Natural killer cell (primary cell): ENCODE results near the gene VGLL4. TPM values are rescaled to one million over a fixed set of nuclear protein-coding genes. Genes with fewer than 3 reads are reported as not detected.

ENCODE experiments used
- ATAC-seq, 3 donors: fragments of 150-1000 bp in 2 of 3; fragments of 200-7000 bp in 1 of 3; cut with Tn5 transposase; 1 replicate in 1 of 3; 2 replicates in 2 of 3; pipeline ENCODE4 v1.10.0; 2021; ENCODE audit warnings: mild to moderate bottlenecking in 2 of 3, moderate library complexity in 2 of 3
- DNase-seq, 2 donors: peaks; one replicate each; pipeline versions ENCODE4 v3.0.0 to v3.0.0-alpha.2; 2013 to 2021; ENCODE audit warnings: mixed read lengths in 1 of 2
- H3K27ac ChIP-seq: one replicate; pipeline ENCODE4 v1.5.1; 2013; ENCODE audit warnings: mild to moderate bottlenecking, low read length
- H3K27me3 ChIP-seq: one replicate; pipeline ENCODE4 v1.6.1; 2013; ENCODE audit warnings: low read length; ENCODE audit not compliant: control insufficient read depth, insufficient read depth
- H3K36me3 ChIP-seq: one replicate; pipeline ENCODE4 v1.6.1; 2013; ENCODE audit warnings: low read length; ENCODE audit not compliant: control insufficient read depth, insufficient read depth
- H3K4me1 ChIP-seq: one replicate; pipeline ENCODE4 v1.6.1; 2013; ENCODE audit warnings: low read length; ENCODE audit not compliant: control insufficient read depth, insufficient read depth
- H3K4me3 ChIP-seq: one replicate; pipeline ENCODE4 v1.5.1; 2013; ENCODE audit warnings: low read length
- H3K9me3 ChIP-seq: one replicate; pipeline ENCODE4 v1.6.1; 2013; ENCODE audit warnings: low read length; ENCODE audit not compliant: control insufficient read depth, insufficient read depth
- H3K27ac Mint-ChIP-seq, 2 donors: one replicate each; pipeline ENCODE4 v1.8.0; 2022; ENCODE audit warnings: mild to moderate bottlenecking in 2 of 2, mixed read lengths in 2 of 2, moderate library complexity in 1 of 2
- H3K27me3 Mint-ChIP-seq, 2 donors: one replicate each; pipeline ENCODE4 v1.8.0; 2022; ENCODE audit warnings: low read depth in 2 of 2, mixed read lengths in 2 of 2
- H3K36me3 Mint-ChIP-seq: one replicate; pipeline ENCODE4 v1.8.0; 2022; ENCODE audit warnings: mixed read lengths
- H3K4me1 Mint-ChIP-seq, 2 donors: one replicate each; pipeline ENCODE4 v1.8.0; 2022; ENCODE audit warnings: mixed read lengths in 2 of 2
- H3K4me3 Mint-ChIP-seq: one replicate; pipeline ENCODE4 v1.8.0; 2022; ENCODE audit warnings: mild to moderate bottlenecking, moderate library complexity, mixed read lengths
- H3K9me3 Mint-ChIP-seq, 2 donors: one replicate each; pipeline ENCODE4 v1.8.0; 2022; ENCODE audit warnings: mixed read lengths in 2 of 2
- CTCF ChIP-seq: fragments of 200-600 bp; IDR thresholded peaks from one replicate; pipeline ENCODE4 v1.8.0; 2022; ENCODE audit warnings: antibody characterized with exemption
- WGBS: methylation state at CpG from one replicate; pipeline ENCODE4 v1.1.7; 2013; ENCODE audit warnings: missing lambda C conversion rate; ENCODE audit not compliant: insufficient coverage; 5-methylcytosine and 5-hydroxymethylcytosine counted together
- intact Hi-C: fragments of 100-400 bp; cut with micrococcal nuclease; formaldehyde crosslinking; loops from one replicate; pipeline ENCODE4 v1.14.2; 2022
- total RNA-seq, 4 donors: library from RNA; stranded (reverse); fragments of 120-200 nt in 1 of 4; gene quantifications; one replicate each; pipeline versions ENCODE4 v1.2.3 to v1.2.4, GENCODE V29; 2013 to 2022

VGLL4 gene
- total RNA-seq, 3 donors from 2014 or later (not counting 1 experiment from before 2014, with no cell fraction given), result 29.5 to 42.8 (median 34.6) TPM

GRCh38 chr3:11603628-11604027 is 40.1 kb downstream of the VGLL4 start:
- H3K36me3 ChIP-seq, result peaks cover 21% of the 10 kb centered on the region
- no peaks in the 10 kb centered on the region for H3K9me3 ChIP-seq
- no peak for ATAC-seq
- DNase-seq, result no peak
- H3K4me3 ChIP-seq, result no peak overlapping the region
- Mint-ChIP-seq H3K4me1 (peaks cover 45 to 51% of the 10 kb centered on the region in 2 donors), H3K27ac (peak overlapping the region in 1 of 2 donors; percentile 22), H3K9me3 (no peaks in the 10 kb centered on the region), H3K4me3 (no peak overlapping the region), H3K27me3 (no peaks in the 10 kb centered on the region), H3K36me3 (no peaks in the 10 kb centered on the region)
- H3K4me1 ChIP-seq, result peaks cover 4% of the 10 kb centered on the region
- H3K27me3 ChIP-seq, result no peaks in the 10 kb centered on the region
- intact Hi-C loops, result no loop called here
- no peak for TF ChIP-seq CTCF
- 99% methylated on average over 9 of the region's 9 CpGs for WGBS
- no peak overlapping the region for H3K27ac ChIP-seq

GRCh38 chr3:11602886-11603527 is 40.7 kb downstream of the VGLL4 start:
- Mint-ChIP-seq H3K4me1 (peaks cover 47 to 51% of the 10 kb centered on the region in 2 donors), H3K4me3 (no peak overlapping the region), H3K27me3 (no peaks in the 10 kb centered on the region), H3K9me3 (no peaks in the 10 kb centered on the region), H3K27ac (peak overlapping the region in 1 of 2 donors; percentile 22), H3K36me3 (no peaks in the 10 kb centered on the region)
- ATAC-seq (no peak), DNase-seq (no peak)
- intact Hi-C loops, result no loop called here
- H3K27me3 ChIP-seq, result no peaks in the 10 kb centered on the region
- no peaks in the 10 kb centered on the region for H3K9me3 ChIP-seq
- H3K36me3 ChIP-seq, result peaks cover 21% of the 10 kb centered on the region
- peaks cover 6% of the 10 kb centered on the region for H3K4me1 ChIP-seq
- 90% methylated on average over 4 of the region's 5 CpGs for WGBS
- no peak overlapping the region for H3K27ac ChIP-seq
- no peak overlapping the region for H3K4me3 ChIP-seq
- TF ChIP-seq CTCF, result no peak

- Histone ChIP-seq H3K27ac (peak overlapping the region; percentile 33), H3K9me3 (no peaks in the 10 kb centered on the region), H3K27me3 (no peaks in the 10 kb centered on the region), H3K36me3 (peaks cover 21% of the 10 kb centered on the region), H3K4me3 (no peak overlapping the region), H3K4me1 (peaks cover 6% of the 10 kb centered on the region)
- TF ChIP-seq CTCF, result no peak
- no peaks in the 10 kb centered on the region for H3K9me3 Mint-ChIP-seq
- DNase-seq (no peak), ATAC-seq (no peak)
- no peaks in the 10 kb centered on the region for H3K27me3 Mint-ChIP-seq
- H3K4me1 Mint-ChIP-seq, result peaks cover 48 to 51% of the 10 kb centered on the region in 2 donors
- intact Hi-C loops, result no loop called here
- 97% methylated on average over 7 of the region's 11 CpGs for WGBS
- no peaks in the 10 kb centered on the region for H3K36me3 Mint-ChIP-seq
- peak overlapping the region; percentile 69 to 72 for H3K27ac Mint-ChIP-seq
- H3K4me3 Mint-ChIP-seq, result peak overlapping the region; percentile 45
Observed at GRCh38 chr3:11602239-11602840, 41.4 kb downstream of the VGLL4 start.
